ENCODE results near the gene STOML1.
"Not testable (repeated sequence)": the region's sequence is repeated elsewhere in the genome, so short reads cannot be mapped to it uniquely, and the experiment has no call there.

STOML1 gene

DNA sequence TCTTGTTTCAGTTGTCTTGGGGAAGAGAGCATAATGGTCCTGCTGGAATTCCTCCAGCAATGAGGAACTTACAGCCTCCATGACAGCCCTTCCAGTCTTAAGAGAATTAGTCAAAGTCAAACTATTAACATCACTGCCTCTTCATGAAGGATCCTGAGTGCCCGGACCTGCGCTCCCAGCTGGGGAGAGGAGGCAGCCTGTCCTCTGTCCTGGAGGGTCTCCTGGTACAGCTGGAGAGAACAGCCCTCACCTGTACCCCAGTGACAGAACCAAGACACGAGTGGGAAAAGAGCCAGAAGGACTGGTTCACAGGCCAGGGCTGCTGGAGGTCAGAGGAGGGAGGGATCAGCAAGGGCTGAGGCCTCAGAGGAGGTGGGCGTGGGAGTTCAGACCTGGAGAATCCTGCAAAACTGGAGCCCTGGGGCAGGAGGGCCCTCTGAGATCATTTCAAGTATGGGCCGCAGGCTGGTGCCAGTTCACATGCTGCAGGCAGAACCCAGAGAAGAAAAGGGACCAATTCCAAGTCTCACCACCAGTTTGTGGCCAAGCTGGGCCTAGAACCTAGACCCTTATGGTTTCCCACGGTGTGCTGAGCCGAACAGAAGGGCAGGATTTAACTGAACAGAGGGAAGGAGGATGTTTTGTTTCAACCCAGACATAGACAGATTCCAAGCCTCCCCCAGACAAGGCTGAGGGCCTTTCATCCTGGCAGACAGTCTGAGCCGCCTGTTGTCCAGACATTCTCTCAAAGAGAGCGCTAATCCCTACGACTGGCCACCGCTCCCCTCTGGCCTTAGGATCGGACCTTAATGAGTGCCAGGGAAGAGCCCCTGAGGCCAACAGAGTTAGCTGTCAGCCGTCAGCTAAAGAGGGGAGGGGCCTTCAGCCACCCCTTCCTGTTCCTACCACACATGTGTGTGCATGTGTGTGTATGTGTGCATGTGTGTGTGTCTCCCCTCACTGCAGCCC is 47.6 kb downstream of the STOML1 start:
- no peak for DNase-seq

DNA sequence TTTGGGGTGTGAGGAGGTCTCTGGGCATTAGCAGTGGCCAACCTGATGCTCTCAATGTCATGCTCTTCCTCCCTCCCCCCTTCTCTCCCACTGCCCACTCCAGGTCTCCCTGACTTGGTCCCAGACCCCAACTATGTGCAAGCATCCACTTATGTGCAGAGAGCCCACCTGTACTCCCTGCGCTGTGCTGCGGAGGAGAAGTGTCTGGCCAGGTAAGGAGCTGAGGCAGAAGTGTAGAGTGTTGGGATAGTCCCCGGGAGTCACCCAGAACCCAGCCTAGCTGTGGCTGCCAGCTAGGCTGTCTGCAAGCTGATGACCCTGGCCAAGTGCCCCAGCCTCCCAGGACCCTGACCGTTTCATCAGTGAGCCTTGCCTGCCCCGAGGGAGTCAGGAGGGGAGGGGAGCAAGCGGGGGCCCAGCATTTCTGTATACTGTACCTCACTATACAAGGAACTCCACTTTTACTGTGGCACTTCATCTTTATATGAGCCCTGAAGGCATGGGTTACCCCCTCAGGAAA is 49.3 kb downstream of the STOML1 start:
- no peak for DNase-seq

GRCh38 chr15:73941871-73942635 is 50.0 kb downstream of the STOML1 start:
- DNase-seq, result no peak

DNA sequence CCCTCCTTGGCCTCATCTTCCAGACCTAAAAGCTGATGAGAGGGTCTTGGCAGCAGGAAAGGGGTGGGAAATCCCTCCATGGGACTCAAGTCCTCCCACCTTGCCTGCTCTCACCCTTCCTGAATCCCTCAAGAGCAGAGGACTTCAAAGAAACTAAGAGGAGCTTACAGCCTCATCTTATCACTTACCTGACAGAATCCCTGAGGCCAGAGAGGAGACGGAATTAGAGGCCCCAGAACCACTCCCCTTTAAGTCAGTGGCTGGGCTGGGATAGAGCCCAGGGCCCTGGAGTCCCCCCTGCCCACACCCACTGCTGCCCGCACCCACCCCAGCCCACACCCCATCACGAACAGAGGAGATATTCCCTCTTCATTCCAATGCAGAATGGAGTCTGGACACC is 50.6 kb downstream of the STOML1 start:
- no peak for DNase-seq

DNA sequence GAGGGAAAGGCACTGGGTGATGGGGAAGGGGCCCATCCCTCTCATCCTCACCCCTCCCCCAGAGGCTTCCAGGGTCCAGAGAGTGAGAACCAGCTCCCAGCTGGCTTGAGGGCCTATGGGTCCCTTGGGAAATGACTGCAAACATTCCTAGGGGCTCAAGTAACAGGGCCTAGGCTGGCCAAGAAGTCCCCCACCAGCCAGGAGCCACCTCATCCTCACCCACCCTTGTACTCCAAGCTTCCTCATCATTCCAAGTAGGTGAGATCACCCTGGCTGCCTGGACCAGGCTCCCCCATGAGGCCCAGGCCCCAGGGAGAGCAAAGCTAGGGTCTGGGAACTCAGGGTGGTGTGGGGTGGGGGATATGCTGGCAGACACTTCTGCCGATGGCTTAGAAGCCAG is 51.1 kb downstream of the STOML1 start:
- no peak for DNase-seq

DNA sequence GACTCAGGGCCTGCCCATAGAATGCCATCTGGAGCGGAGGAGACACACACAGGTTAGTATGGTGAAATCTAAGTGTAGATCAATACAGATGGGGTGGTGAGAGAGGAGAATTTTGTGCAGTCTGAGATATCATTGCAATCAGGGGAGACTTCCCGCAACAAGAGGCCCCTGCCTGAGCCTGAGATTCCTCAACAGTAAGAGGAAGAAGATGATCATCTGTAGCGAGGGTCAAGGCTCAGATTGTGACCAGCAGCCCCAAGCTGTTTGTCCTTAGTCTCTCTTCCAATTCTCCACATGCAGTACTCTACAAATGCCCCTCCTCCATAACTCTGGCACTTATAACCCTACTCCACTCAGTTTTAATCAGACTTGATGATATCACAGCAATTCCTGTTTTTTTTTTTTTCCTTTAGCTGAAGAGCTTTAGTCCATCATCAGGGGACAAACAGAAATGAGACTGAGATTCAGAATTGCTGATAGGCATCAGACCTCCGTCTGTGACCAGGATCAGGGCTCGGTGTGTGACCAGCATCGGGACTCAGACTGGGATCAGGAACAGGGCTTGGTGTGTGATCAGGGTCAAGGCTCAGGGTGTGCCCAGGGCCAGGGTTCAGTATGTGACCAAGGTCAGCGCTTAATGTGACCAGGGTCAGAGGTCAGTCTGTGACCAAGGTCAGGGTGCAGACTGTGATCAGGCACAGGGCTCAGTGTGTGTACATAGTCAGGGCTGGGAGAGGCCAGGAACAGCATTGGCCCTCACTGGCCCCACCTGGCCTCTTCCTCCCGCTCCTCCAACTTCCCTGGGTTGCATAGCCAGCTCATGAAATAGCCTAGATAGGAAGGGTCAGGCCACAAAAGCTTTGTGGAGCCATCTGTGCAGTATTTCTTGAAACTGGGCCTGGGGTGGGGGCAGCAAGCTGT is 51.8 kb downstream of the STOML1 start:
- no peak for DNase-seq

DNA sequence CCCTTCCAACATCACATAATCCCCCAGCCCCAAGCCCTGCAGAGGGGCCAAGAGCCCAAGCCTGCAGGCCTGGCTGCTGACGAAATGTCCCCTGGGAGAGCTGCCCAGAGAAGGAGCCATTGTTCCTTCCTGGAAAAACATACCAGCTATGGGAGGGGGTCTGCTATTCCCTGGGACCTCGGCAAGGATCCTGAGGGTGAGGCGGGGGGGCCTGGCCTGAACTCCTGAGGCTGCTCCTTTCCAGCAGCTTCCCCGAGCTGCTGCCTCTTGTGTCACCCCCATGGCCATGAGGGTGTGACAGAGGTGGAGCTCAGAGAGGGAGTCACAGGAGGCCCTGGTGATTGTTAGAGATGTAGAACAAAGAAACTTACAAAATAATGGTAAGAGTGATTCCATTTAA is 53.0 kb downstream of the STOML1 start:
- DNase-seq, result no peak

DNA sequence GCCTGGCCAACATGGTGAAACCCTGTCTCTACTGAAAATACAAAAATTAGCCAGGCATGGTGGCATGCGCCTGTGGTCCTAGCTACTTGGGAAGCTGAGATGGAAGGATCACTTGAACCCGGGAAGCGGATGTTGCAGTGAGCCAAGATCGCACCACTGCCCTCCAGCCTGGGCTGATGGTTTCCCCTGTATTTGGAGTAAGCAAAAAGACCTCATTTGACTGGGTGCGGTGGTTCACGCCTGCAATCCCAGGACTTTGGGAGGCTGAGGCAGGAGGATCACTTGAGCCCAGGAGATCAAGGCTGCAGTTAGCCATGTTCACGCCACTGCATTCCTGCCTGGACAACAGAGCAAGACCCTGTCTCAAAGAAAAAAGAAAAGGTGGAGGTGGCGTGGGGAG is 53.6 kb downstream of the STOML1 start:
- not testable (repeated sequence) for DNase-seq

GRCh38 chr15:73937726-73938125 is 54.4 kb downstream of the STOML1 start:
- DNase-seq, result no peak

- no peak for DNase-seq
Observed at GRCh38 chr15:73937296-73937695, 54.8 kb downstream of the STOML1 start.

GRCh38 chr15:73936588-73937290 is 55.4 kb downstream of the STOML1 start:
- no peak for DNase-seq

DNA sequence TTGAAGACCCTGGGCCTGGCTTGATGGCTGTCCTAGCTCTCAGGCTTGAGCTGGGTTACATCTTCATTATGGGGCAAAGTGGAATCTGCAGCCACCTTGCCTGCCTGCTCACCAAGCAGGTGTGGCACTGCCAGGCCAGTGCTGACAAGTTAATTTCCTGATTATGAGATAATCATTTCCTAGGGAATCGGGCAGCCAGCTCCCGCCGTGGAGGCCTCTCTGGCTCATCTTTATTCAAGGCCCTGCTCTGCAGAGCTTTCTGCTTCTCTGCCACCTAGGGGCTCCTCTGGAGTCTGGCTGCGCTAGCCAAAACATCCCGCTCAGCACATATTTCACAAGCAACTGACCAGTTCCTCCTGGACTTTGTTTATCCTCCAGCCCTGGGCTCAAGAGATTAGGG is 55.9 kb downstream of the STOML1 start:
- peak; percentile 9 for DNase-seq

DNA sequence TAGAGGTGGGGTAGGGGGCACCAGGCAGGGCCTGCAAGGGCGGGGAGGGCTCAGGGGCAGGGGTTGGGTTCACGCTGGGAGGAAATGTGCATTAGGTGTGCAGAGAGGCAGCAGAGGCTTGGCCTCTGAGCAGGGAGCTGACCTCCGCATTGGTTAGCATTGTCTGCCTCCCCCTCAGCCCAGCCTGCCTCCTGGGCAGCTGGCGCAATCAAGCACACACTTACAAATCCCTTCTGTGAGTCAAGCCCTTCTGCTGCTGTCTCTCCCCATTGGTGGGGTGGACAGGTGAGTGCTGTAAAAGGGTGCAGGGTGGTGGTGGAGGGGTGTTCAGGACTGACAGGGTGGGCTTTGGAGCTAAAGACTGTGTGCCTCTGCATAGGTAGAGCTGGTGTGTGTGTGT is 56.5 kb downstream of the STOML1 start:
- DNase-seq, result no peak

- DNase-seq, result no peak
Observed at GRCh38 chr15:73934281-73934680, 57.8 kb downstream of the STOML1 start.

DNA sequence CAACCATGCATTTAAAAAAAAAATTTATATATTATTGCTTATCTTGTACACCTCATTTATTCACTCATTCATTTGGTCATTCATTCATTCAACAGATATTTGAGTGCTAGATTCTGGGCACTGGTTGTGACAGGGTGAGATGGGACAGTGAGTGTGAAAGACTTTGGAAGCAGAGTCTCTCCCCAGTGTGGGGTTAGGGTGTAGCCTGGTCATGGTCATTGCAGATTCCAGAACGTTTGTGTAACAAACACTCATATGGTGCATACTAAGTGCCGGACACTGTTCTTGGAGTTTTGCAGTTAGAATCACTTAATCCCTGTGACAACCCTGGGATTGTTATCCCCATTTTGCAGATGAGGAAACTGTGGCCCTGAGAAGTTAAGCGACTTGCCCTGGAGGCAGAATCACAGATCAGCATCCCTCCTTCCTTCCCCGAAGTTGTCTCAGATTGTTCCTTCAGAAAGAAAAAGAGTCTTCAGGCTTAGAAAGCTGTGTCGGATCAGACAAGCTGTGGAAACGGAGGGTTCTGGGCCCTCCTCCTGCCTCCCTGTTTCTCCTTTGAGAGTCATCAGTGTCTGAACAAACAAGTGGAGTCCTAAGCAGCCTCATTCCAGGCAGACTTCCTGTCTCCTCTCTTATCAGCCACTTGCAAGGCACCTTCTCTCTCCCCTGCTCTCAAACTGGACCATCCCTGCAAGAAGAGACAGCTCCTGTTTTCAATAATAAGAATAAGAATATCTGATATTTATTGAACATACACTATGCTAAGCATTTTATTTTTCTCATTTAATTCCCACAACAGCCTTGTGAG is 59.5 kb downstream of the STOML1 start:
- no peak for DNase-seq

DNA sequence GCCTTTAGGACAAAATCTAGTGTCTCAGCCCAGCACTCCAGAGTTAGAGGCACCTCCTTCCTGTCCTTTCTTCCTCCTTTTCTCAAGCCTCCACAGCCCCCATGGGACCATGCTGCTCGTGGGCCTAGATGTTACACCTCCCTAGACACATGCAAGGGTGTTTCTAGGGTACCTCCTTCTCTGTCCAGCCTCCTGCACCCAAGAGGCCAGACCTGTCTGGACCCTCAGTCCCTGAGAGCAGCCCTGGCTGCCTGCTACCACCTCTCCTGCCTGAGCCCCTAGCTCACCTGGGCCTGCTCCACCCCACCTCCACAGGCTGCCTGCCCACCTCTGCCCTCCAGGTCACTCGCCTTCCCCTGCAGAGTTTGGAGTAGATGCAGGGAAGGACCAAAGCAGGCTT is 60.7 kb downstream of the STOML1 start:
- DNase-seq, result no peak

DNA sequence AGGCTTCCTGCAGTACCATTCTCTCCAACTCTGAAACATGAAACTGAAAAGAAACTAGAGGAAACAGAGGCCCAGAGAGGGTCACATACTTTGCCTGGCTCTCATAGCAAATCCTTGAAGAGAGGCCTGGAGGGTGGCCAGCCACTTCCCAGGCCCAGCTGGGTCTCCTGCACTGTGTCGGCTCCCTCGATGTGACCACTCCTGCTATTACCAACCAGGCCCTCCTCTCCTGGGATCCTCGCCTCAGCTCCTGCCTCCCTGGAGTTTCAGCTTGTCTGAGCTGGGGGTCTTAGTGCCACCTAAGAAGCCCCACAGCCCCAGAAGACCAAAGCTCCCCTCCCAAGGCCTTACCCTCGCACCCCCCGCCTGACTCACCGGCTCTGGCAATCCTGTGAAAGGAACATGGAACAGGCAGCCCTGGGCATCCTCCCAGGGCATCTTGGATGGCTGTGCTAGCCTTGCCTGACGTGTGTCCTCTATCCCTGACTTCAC is 61.3 kb downstream of the STOML1 start:
- DNase-seq, result no peak

GRCh38 chr15:73930371-73930770 is 61.7 kb downstream of the STOML1 start:
- no peak for DNase-seq

DNA sequence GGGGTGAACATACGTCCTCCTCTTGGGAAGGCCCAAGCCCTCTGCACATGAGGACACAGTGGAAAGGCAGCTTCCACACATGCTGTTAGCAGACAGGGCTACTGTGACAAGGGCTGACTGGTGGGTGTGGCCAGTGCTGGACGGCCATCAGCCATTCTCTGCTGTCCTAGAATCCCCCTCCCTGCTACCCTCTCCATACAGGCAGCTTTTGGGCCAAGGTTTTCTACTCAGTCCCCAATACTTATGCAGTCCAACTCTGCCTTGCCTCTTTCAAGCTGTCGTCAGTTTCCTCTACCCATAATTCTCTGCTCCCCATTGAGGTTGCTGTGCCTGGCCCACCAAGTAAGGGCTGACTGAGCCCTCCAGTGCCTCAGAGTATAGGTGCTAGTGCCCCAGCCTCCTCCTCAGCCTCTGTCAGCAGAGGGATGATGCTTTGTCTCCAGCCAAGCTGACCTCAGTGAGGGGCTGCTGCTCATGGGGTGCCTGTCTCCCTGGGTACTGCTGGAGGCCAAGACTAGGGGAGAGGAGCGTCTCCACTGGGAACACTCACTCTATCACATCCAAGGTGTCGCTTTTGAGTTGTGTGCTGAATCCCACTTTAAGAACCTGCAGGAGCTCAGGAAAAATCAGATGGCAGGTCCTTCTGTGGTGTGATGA is 63.0 kb downstream of the STOML1 start:
- DNase-seq, result no peak
